MM.1S (cell line): ENCODE data around the gene GTPBP6.
"Not testable (repeated sequence)": the region's sequence is repeated elsewhere in the genome, so short reads cannot be mapped to it uniquely, and the experiment has no call there.

ENCODE experiments used
- DNase-seq: peaks from one replicate; pipeline ENCODE4 v3.0.0-alpha.2; 2015
- H2AFZ ChIP-seq: fragments of 300-600 bp; sonication (generic); 2 replicates; pipeline ENCODE4 v1.6.0; 2016; ENCODE audit warnings: antibody characterized with exemption, low read length
- H3F3A ChIP-seq: fragments of 300-600 bp; sonication (generic); 2 replicates; pipeline ENCODE4 v1.6.1; 2016; ENCODE audit warnings: mild to moderate bottlenecking, antibody characterized with exemption, low read length, moderate library complexity, mixed read lengths; ENCODE audit not compliant: insufficient read depth
- H3K27ac ChIP-seq: fragments of 300-600 bp; sonication (generic); 2 replicates; pipeline ENCODE4 v1.5.1; 2016; ENCODE audit warnings: mild to moderate bottlenecking, low read length
- H3K27me3 ChIP-seq: fragments of 300-600 bp; sonication (generic); replicated peaks from 2 replicates; pipeline ENCODE4 v1.6.0; 2016; ENCODE audit warnings: low read length; ENCODE audit not compliant: insufficient read depth
- H3K36me3 ChIP-seq: fragments of 300-600 bp; sonication (generic); replicated peaks from 2 replicates; pipeline ENCODE4 v1.6.1; 2016; ENCODE audit warnings: mild to moderate bottlenecking, low read length, mixed read lengths; ENCODE audit not compliant: insufficient read depth
- H3K4me1 ChIP-seq: fragments of 300-600 bp; sonication (generic); 2 replicates; pipeline ENCODE4 v1.6.1; 2016; ENCODE audit warnings: low read length, mixed read lengths
- H3K4me2 ChIP-seq: fragments of 300-600 bp; sonication (generic); 2 replicates; pipeline ENCODE4 v1.6.0; 2016; ENCODE audit warnings: low read depth, low read length
- H3K4me3 ChIP-seq: fragments of 300-600 bp; sonication (generic); 2 replicates; pipeline ENCODE4 v1.5.1; 2016; ENCODE audit warnings: low read length, mixed read lengths
- H3K79me2 ChIP-seq: fragments of 300-600 bp; sonication (generic); 2 replicates; pipeline ENCODE4 v1.6.1; 2016; ENCODE audit warnings: mixed run types, low read length, mixed read lengths
- H3K9ac ChIP-seq: fragments of 300-600 bp; sonication (generic); 2 replicates; pipeline ENCODE4 v1.6.1; 2016; ENCODE audit warnings: low read length, mixed read lengths
- H3K9me2 ChIP-seq: fragments of 300-600 bp; sonication (generic); replicated peaks from 2 replicates; pipeline ENCODE4 v1.6.1; 2016; ENCODE audit warnings: mild to moderate bottlenecking, low read length, mixed read lengths; ENCODE audit not compliant: insufficient read depth
- H3K9me3 ChIP-seq: fragments of 300-600 bp; sonication (generic); replicated peaks from 2 replicates; pipeline ENCODE4 v1.6.1; 2016; ENCODE audit warnings: mild to moderate bottlenecking, low read length, mixed read lengths; ENCODE audit not compliant: insufficient read depth
- H4K20me1 ChIP-seq: fragments of 300-600 bp; sonication (generic); 2 replicates; pipeline ENCODE4 v1.6.1; 2016; ENCODE audit warnings: mild to moderate bottlenecking, low read length, moderate library complexity, mixed read lengths; ENCODE audit not compliant: insufficient read depth
- CTCF ChIP-seq: fragments of 300-600 bp; sonication (generic); IDR thresholded peaks from 2 replicates; pipeline ENCODE4 v1.5.1; 2016; ENCODE audit warnings: antibody characterized with exemption, low read length, mixed read lengths
- EZH2 ChIP-seq: fragments of 300-600 bp; sonication (generic); optimal IDR thresholded peaks from 2 replicates; pipeline ENCODE3; 2017; ENCODE audit warnings: low read depth, mild to moderate bottlenecking, antibody characterized with exemption, low read length, mixed read lengths
- EZH2phosphoT487 ChIP-seq: fragments of 300-600 bp; sonication (generic); IDR thresholded peaks from 2 replicates; pipeline ENCODE4 v1.6.1; 2018; ENCODE audit warnings: antibody characterized with exemption, low read length

GTPBP6 gene

GRCh38 chrX:327660-328126 is 9.1 kb upstream of the GTPBP6 start:
- Histone ChIP-seq H3K27ac (no peak overlapping the region), H3K9ac (no peak overlapping the region), H4K20me1 (no peaks in the 10 kb centered on the region), H3F3A (no peaks in the 10 kb centered on the region), H3K4me2 (no peak overlapping the region), H3K9me2 (no peaks in the 10 kb centered on the region), H3K27me3 (no peaks in the 10 kb centered on the region), H3K79me2 (no peaks in the 10 kb centered on the region), H3K4me3 (no peak overlapping the region), H3K36me3 (no peaks in the 10 kb centered on the region), H3K9me3 (no peaks in the 10 kb centered on the region), H2AFZ (no peak overlapping the region), H3K4me1 (no peaks in the 10 kb centered on the region)
- no peak for DNase-seq
- no peak for TF ChIP-seq EZH2
- TF ChIP-seq CTCF, result no peak
- no peak for TF ChIP-seq EZH2phosphoT487

GRCh38 chrX:324664-325063 is 6.1 kb upstream of the GTPBP6 start:
- H3K9me2 ChIP-seq, H3K27ac ChIP-seq, H3K9me3 ChIP-seq, H3K4me3 ChIP-seq, H3K4me2 ChIP-seq, H4K20me1 ChIP-seq, H3K36me3 ChIP-seq, DNase-seq, H3K27me3 ChIP-seq, H3F3A ChIP-seq, H3K79me2 ChIP-seq, H2AFZ ChIP-seq, H3K9ac ChIP-seq, H3K4me1 ChIP-seq: not testable (repeated sequence)

- Histone ChIP-seq H3K4me3 (no peak overlapping the region), H3K27ac (no peak overlapping the region), H3K4me2 (no peak overlapping the region), H3K9me2 (no peaks in the 10 kb centered on the region), H3K27me3 (no peaks in the 10 kb centered on the region), H4K20me1 (no peaks in the 10 kb centered on the region), H3K9ac (no peak overlapping the region), H3F3A (no peaks in the 10 kb centered on the region), H3K36me3 (no peaks in the 10 kb centered on the region), H2AFZ (no peak overlapping the region), H3K4me1 (no peaks in the 10 kb centered on the region), H3K9me3 (no peaks in the 10 kb centered on the region), H3K79me2 (peaks cover 6% of the 10 kb centered on the region)
- DNase-seq, result peak; percentile 38
- TF ChIP-seq EZH2phosphoT487, result no peak
- TF ChIP-seq EZH2, result no peak
- TF ChIP-seq CTCF, result no peak
These were observed 5.4 kb upstream of the GTPBP6 start for GRCh38 chrX:323721-324628.
